Islet precursor cell (in vitro differentiated cells): ENCODE results near the gene FPR2.
A peak's percentile ranks its signal among the peaks of the same experiment; 100 is the strongest.
"Not testable (repeated sequence)": the region's sequence is repeated elsewhere in the genome, so short reads cannot be mapped to it uniquely, and the experiment has no call there.

ENCODE experiments used
- DNase-seq: peaks from one replicate; pipeline ENCODE4 v3.0.0-alpha.2; 2018

The FPR2 gene, protein sequence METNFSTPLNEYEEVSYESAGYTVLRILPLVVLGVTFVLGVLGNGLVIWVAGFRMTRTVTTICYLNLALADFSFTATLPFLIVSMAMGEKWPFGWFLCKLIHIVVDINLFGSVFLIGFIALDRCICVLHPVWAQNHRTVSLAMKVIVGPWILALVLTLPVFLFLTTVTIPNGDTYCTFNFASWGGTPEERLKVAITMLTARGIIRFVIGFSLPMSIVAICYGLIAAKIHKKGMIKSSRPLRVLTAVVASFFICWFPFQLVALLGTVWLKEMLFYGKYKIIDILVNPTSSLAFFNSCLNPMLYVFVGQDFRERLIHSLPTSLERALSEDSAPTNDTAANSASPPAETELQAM

DNA sequence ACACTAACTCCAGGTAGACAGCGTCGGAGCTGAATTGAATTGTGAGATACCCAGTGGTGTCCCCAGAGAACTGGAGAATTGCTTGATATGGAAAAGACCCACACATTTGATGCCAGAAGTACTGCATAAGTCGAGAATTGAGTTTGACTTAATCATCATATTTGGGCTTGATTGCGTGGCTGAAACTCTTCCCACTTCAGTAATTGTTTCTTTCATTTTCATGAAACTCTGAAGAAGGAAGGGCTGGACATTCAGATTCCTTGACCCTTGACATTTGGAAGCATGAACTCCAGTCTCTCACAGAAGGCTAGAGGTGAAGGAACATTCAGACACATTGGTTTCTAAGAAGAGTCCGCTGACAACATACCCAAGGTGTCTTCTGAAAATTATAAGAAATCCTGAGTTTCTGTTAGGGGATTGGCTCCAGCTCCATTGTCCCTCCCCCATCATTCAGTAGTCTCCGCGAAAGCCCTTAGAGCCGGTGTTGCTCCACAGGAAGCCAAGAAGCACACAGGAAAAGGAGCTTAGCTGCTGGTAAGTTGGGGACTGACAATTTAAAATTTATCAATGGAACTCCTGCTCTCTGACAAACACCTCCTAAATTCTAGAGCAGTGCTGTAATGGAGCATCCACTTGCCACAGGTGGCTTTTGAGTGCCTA lies at the start of gene FPR2:
Gene FPR2, plus strand, starts transcription at position 484 of the 660 bp plus-strand sequence. CDS start 7,479 bp downstream, outside the sequence.
- DNase-seq: no peak

DNA sequence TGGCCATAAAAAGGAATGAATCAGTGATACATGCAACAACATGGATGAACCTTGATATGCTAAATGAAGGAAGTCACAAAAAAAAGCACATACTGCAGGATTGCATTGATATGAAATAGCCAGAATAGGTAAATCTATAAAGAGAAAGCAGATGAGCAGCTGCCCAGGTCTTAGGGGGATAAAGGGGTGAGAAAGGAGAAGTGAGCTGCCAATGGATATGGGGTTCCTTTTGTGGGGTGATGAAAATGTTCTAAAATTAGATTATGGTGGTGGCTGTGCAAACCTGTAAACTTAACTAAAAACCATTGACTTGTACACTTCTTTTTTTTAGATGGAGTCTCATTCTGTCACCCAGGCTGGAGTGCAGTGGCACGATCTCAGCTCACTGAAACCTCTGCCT lies 49.3 kb upstream of the FPR2 start:
- DNase-seq: no peak

GRCh38 chr19:51712461-51713081 lies 48.4 kb upstream of the FPR2 start:
- DNase-seq: peak; percentile 75

DNA sequence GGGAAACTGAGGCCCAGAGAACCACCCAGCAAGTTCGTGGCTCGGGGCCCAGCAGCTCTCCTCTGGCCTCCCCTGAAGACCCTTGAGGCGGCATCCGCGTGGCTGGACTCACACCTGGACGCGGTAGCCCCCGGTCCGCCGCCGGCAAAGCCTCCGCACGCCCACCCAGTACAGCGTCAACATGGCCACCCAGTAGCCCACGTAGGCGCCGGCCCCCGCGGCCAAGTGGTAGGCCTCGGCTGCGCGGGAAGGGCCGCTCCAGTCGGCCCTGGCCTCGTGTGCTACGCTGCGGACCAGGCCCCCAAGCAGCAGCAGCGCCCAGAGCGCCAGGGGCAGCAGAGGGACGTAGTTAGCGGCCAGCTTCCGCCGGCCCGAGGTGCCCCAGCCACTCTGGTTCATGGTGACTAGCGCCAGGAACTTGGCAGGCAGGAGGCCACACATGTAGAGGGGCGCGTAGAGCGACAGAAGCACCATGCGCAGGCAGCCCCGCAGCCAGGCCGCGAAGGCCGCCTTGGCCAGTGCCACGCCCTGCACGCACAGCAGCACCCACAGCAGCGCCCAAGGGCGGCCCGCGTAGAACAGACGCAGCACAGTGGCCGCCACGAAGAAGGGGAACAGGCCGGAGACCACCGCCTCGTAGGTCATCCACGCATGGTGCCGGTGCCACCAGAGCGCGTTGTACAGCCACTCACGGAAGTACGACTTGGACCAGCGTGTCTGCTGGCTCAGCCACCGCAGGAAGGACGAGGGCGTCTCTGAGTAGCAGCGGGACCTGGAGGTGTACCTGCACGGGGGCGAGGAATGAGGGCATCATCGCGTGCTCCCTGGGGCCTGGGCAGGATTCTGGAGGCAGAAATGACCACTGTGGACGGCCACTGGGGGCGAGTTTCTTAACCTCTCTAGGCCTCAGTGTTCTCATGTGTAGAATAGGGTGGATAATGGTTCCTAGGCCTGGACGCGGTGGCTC lies 47.4 kb upstream of the FPR2 start:
- no peak for DNase-seq

DNA sequence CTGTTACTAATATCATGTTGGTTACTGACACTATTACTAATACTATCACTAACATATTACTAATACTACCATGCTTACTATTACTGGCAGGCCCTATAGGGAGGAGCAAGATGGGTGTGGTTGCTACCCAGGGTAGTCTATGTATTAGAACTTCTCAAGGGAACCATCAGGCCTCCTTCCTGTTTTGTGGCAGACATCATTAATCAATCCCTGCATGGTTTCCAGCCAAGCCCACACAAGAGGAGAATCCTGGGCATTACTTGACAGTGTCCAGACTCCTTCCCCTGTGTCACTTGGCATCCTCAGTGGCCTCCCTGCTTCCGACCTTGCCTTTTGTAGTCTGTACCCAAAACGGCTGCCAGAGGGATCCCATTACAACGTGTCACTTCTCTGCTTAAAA lies 46.1 kb upstream of the FPR2 start:
- DNase-seq: no peak

DNA sequence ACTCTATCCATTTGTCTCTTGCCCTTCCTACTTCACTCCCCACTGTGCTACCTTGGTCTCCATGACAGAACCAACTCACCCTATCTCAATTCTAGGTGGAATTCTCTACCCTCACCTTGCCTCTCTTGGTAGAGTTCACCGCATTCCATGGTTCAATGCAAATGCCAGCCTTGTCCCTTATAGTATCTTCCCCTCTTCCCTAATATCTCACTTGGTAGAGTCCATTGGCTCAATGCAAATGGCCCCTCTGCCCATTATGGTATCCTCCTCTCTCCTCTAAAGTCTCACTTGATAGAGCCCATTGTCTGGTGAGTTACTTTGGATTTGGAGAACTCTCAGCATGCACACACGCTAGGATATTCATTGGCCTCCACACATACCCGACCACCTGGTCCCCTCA lies 45.1 kb upstream of the FPR2 start:
- no peak for DNase-seq

GRCh38 chr19:51716925-51717324 lies 44.1 kb upstream of the FPR2 start:
- no peak for DNase-seq

GRCh38 chr19:51719251-51719988 lies 41.6 kb upstream of the FPR2 start:
- peak; percentile 59 for DNase-seq

DNA sequence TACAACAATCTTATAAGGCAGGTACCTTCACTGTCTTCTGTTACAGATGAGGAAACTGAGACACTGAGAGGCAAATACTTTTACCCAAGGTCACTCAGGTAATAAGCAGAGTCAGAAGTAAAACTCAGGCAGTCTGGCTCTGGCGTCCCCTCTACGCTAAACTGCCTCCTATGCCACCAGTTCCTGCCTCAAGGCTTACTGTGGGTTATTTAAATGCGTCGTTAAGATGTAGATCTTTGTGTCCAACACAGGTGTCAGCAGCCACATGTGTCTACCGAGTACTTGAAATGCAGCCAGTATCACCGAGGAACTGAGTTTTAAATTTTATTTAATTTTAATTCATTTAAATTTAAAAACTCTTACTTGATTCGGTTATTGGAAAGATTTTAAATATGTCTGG lies 39.1 kb upstream of the FPR2 start:
- no peak for DNase-seq

DNA sequence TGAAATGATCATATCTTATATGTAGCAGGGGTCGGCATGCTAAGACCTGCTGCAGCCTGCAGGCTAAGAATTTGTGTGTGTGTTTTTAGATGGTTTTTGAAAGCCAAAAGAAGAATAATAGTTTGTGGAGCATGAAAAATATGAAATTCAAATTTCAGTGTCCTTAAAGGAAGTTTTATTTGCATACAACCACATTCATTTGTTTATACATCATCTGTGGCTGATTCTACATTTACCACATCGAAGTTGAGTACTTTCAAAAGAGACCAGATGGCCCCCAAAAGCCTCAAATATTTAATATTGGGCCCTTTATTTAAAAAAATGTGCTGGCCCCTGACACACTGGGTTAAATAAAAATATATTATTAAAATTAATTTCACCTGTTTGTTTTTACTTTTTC lies 38.5 kb upstream of the FPR2 start:
- no peak for DNase-seq

GRCh38 chr19:51724543-51724942 lies 36.4 kb upstream of the FPR2 start:
- DNase-seq: no peak

- DNase-seq: peak; percentile 67
Observed at GRCh38 chr19:51726049-51726448, 34.9 kb upstream of the FPR2 start.

DNA sequence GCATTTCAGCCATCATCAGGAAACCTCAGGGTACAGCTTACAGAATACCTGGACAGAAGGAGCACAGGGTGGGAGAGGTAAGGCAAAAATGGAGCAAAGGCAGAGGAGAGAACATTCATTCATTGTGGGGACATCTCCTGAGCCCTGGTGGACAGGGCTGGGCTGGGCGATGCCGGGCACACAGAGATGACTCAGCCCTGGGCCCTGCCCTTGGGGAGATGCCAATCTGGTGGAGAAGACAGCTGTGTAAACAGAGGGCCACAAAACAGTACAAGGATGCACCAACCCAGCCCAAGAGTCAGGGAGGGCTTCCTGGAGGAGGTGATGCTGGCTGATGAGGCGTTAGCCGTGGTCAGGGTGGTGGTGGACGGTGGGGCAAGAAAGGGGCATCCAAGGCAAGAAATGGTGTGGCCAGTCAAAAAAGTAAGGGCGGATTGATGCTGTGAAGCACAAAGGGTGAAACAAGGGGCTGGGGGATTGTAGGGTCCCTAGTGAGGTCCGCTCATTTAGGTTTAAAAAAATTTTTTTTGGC lies 33.6 kb upstream of the FPR2 start:
- DNase-seq: no peak

DNA sequence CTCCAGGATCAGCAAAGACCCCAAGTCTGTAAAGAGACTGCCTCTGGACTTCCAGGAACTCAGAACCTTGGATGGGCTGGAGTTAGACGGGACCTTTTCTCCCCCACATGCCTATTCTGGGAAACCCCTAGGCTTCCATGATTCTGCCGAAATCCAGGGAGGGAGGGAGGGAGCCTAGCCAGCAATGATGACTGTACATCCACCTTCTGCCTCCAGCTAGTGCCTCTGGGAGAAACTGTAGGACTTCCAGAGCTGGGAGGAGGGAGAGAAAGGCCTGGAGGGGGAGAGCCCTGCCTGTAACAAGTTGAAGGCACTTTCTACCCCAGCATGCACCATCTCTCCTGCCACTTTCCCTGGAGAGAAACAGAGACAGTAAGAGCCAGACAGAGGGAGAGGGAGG lies 31.2 kb upstream of the FPR2 start:
- DNase-seq: no peak

- DNase-seq: no peak
Observed at GRCh38 chr19:51733742-51734522, 27.0 kb upstream of the FPR2 start.

DNA sequence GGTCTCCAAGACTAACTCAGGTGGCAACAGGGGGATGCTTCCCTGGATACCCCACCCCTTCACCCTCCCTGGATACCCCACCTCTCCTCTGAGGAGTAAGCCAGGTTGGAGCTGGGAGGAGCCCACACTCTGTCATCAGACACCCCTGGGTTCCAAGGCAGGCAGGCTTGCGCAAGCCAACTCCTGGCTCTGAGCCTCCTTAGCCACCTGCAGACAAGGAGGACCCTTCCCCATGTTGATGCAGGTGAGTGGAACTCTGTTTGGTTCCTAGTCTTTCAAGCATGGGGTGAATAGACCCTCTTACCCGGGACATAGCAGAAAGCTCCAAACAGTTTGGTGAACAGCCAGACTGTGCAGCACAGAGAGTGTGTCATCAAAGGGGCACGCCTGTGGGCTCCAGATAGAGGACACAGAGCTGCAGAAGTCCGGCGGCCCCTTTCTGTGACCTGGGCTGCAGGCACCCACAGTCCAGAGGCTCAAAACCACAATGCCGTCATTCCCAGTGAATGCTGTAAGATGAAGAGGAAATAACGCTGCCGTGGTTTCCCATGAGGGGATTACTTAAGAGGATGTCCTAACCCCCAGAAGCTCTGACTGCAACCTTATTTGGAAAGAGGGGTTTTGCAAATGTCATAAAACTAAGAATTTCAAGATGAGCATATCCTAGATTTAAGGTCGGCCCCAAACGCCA lies 25.1 kb upstream of the FPR2 start:
- DNase-seq: no peak

GRCh38 chr19:51737389-51737788 lies 23.6 kb upstream of the FPR2 start:
- no peak for DNase-seq

DNA sequence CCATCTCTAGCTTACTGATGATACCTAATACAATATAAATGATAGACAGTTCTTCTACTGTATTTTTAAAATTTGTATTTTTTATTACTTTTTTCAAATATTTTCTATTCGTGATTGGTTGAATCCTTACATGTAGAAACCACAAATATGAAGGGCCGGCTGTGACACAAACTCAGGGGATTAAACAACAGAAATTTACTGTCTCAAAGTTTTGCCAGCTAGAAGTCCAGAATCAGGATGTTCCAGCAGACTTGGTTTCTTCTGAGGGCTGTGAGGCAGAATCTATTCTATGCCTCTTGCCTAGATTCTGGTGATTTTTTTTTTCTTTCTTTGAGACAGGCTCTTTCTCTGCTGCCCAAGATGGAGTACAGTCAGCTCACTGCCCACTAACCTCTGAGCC lies 23.1 kb upstream of the FPR2 start:
- no peak for DNase-seq

DNA sequence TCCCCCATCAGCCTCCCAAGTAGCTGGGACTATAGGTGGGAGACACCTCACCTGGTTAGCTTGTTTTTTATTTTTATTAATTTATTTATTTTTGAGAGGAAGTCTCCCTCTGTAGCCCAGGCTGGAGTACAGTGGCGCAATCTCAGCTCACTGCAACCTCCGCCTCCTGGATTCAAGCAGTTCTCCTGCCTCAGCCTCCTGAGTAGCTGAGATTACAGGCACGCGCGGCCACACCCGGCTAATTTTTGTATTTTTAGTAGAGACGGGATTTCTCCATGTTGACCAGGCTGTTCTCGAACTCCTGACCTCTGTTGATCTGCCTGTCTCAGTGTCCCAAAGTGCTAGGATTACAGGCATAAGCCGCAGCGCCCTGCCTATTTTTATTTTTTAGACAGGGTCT lies 22.5 kb upstream of the FPR2 start:
- DNase-seq: not testable (repeated sequence)

GRCh38 chr19:51739466-51740213 lies 21.3 kb upstream of the FPR2 start:
- DNase-seq: no peak
